Measurements from ENCODE around the gene NFU1.

The NFU1 gene

GRCh38 chr2:69382547-69382946 lies 54.7 kb downstream of the NFU1 start:
- Histone ChIP-seq H3K4me2 (no peak overlapping the region), H3K27ac (no peak overlapping the region), H3K9ac (no peak overlapping the region), H3K79me2 (ENCODE audit: insufficient read depth, low read depth) (peaks cover 88% of the 10 kb centered on the region), H3K27me3 (ENCODE audit: insufficient read depth, low read depth) (no peaks in the 10 kb centered on the region), H4K20me1 (ENCODE audit: insufficient read depth) (no peaks in the 10 kb centered on the region), H3K4me3 (IDR thresholded peaks at IDR 0.05; ENCODE audit: insufficient read depth, low read depth, low read length) (no peak overlapping the region), H2AFZ (ENCODE audit: low read depth) (no peak overlapping the region), H3K4me1 (ENCODE audit: low read depth, poor library complexity, severe bottlenecking) (peaks cover 57% of the 10 kb centered on the region), H3K36me3 (ENCODE audit: insufficient read depth) (no peaks in the 10 kb centered on the region)
- TF ChIP-seq CTCF (conservative IDR thresholded peaks at IDR 0.05; ENCODE audit: low read depth, low read length) = no peak

- TF ChIP-seq CTCF (conservative IDR thresholded peaks at IDR 0.05; ENCODE audit: low read depth, low read length) = no peak
- Histone ChIP-seq H3K79me2 (ENCODE audit: insufficient read depth, low read depth) (peaks cover 95% of the 10 kb centered on the region), H3K4me1 (ENCODE audit: low read depth, poor library complexity, severe bottlenecking) (peaks cover 58% of the 10 kb centered on the region), H4K20me1 (ENCODE audit: insufficient read depth) (no peaks in the 10 kb centered on the region), H3K27me3 (ENCODE audit: insufficient read depth, low read depth) (no peaks in the 10 kb centered on the region), H3K4me2 (no peak overlapping the region), H3K4me3 (IDR thresholded peaks at IDR 0.05; ENCODE audit: insufficient read depth, low read depth, low read length) (no peak overlapping the region), H3K9ac (no peak overlapping the region), H3K27ac (no peak overlapping the region), H3K36me3 (ENCODE audit: insufficient read depth) (no peaks in the 10 kb centered on the region), H2AFZ (ENCODE audit: low read depth) (no peak overlapping the region)
Observed at GRCh38 chr2:69381337-69381737, 55.9 kb downstream of the NFU1 start.

- H2AFZ ChIP-seq (ENCODE audit: low read depth) = no peak overlapping the region
- peaks cover 59% of the 10 kb centered on the region for H3K4me1 ChIP-seq (ENCODE audit: low read depth, poor library complexity, severe bottlenecking)
- H3K27me3 ChIP-seq (ENCODE audit: insufficient read depth, low read depth) = no peaks in the 10 kb centered on the region
- H3K9ac ChIP-seq = no peak overlapping the region
- no peaks in the 10 kb centered on the region for H4K20me1 ChIP-seq (ENCODE audit: insufficient read depth)
- H3K4me2 ChIP-seq = no peak overlapping the region
- H3K4me3 ChIP-seq (IDR thresholded peaks at IDR 0.05; ENCODE audit: insufficient read depth, low read depth, low read length) = no peak overlapping the region
- peaks cover 95% of the 10 kb centered on the region for H3K79me2 ChIP-seq (ENCODE audit: insufficient read depth, low read depth)
- no peak overlapping the region for H3K27ac ChIP-seq
- no peak for TF ChIP-seq CTCF (conservative IDR thresholded peaks at IDR 0.05; ENCODE audit: low read depth, low read length)
- H3K36me3 ChIP-seq (ENCODE audit: insufficient read depth) = no peaks in the 10 kb centered on the region
Observed at GRCh38 chr2:69380072-69380917, 56.9 kb downstream of the NFU1 start.

- H3K79me2 ChIP-seq (ENCODE audit: insufficient read depth, low read depth) = peaks cover 74% of the 10 kb centered on the region
- no peaks in the 10 kb centered on the region for H3K27me3 ChIP-seq (ENCODE audit: insufficient read depth, low read depth)
- H4K20me1 ChIP-seq (ENCODE audit: insufficient read depth) = no peaks in the 10 kb centered on the region
- no peak overlapping the region for H3K4me3 ChIP-seq (IDR thresholded peaks at IDR 0.05; ENCODE audit: insufficient read depth, low read depth, low read length)
- H3K4me2 ChIP-seq = no peak overlapping the region
- H3K27ac ChIP-seq = no peak overlapping the region
- peaks cover 54% of the 10 kb centered on the region for H3K4me1 ChIP-seq (ENCODE audit: low read depth, poor library complexity, severe bottlenecking)
- H3K36me3 ChIP-seq (ENCODE audit: insufficient read depth) = no peaks in the 10 kb centered on the region
- H2AFZ ChIP-seq (ENCODE audit: low read depth) = no peak overlapping the region
- no peak overlapping the region for H3K9ac ChIP-seq
- TF ChIP-seq CTCF (conservative IDR thresholded peaks at IDR 0.05; ENCODE audit: low read depth, low read length) = no peak
Observed at GRCh38 chr2:69376403-69376802, 60.8 kb downstream of the NFU1 start.
